Islet of Langerhans (tissue), 1 donor: ENCODE data around the gene AGBL3.
"Not testable (repeated sequence)": the region's sequence is repeated elsewhere in the genome, so short reads cannot be mapped to it uniquely, and the experiment has no call there.

Experiments
- FAIRE-seq: peaks from one replicate; lab custom pipeline; 2011; peaks lifted over from hg19 to GRCh38; lab: Jason Lieb, UNC

The AGBL3 gene

DNA sequence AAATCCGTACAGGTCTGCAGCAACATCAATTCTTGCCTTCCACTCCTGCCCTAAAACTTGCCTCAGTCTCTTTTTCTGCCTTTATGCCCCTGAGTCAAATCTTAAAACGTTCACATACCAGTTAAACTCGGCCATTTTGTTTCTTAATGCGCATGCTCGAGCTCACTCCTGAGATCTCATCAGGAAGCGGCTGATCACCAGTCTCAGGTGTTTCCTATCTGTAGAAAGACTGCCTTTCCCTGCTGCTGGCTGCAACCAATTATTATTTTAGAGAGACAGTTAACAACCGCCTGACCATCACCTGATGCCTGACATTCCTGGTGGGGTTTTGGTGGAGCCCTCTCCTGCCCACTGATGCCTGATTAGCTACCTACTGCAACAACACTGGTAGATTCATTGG, 91.3 kb downstream of the AGBL3 start:
- no peak for FAIRE-seq

GRCh38 chr7:135078051-135078450, 91.7 kb downstream of the AGBL3 start:
- no peak for FAIRE-seq

- no peak for FAIRE-seq
Observed at GRCh38 chr7:135079068-135079467, 92.8 kb downstream of the AGBL3 start.

- FAIRE-seq, result no peak
Observed at GRCh38 chr7:135083005-135083404, 96.7 kb downstream of the AGBL3 start.

DNA sequence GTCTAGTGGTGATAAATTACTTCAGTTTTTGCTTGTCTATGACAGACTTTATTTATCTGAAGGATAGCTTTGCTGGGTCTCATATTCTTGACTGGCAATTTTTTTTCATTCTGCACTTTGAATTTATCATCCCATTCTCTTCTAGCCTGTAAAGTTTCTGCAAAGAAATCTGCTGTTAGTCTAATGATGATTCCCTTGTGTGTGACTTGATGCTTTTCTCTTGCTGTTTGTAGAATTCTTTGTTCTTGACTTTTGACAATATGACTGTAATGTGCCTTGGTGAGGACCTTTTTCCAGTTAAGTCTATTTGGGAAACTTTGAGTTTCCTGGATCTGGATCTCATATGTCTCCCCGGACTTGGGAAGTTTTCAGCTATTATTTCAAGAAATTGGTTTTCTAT, 102.3 kb downstream of the AGBL3 start:
- FAIRE-seq, result no peak

DNA sequence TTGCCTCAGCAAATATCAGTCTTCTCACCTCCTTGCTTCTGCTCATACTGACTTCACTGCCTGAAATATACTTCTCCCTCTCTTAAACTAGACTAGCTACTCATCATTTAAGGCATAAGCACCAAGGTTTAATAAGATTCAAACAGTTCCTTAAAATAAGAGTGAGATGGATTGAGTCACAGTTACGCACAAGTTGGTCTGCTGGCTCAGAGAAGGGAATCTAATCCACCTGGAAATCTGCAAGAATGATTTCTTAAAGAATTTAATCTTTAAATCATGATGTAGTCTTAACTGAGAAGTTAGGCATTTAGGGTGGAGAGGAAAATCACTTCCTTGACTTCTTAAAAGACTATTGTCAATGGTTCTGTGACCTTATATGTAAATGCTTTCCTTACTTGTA, 105.4 kb downstream of the AGBL3 start:
- no peak for FAIRE-seq

DNA sequence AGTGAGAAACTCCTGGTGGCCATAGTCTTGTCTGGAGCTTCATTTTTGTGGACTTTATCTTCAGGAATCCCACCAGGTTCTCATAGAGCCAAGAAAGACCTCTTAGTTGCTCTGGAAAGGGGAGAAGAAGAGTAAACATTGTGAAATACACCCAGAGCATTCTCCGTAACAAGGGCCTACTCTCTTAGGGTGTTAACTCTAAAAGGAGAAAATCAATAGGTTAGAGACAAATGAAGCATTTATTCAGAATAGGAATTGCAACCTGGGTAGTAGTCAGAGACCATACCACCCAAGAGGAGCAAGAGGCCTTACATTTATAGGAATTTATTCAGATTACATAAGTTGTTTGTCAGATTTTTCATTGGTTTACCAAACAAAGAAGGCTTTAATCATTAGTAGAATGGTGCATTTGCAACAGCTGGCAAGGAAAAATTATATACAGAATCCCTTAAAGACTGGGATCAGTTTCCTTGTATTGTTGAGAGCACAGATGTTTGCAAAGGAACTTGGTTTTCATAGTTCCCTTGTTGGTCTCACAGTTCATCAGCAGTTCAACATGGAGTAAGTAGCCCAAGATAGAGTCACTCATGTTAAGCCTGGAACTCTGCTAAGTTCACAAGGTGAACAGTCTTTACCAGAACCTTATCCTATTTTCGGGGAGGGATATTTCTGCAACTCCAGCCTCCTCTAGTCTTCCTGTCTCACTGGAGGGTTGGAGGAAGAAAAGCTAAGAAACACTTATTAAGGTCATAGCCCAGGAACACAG, 108.3 kb downstream of the AGBL3 start:
- no peak for FAIRE-seq

- no peak for FAIRE-seq
Observed at GRCh38 chr7:135095450-135095849, 109.1 kb downstream of the AGBL3 start.

DNA sequence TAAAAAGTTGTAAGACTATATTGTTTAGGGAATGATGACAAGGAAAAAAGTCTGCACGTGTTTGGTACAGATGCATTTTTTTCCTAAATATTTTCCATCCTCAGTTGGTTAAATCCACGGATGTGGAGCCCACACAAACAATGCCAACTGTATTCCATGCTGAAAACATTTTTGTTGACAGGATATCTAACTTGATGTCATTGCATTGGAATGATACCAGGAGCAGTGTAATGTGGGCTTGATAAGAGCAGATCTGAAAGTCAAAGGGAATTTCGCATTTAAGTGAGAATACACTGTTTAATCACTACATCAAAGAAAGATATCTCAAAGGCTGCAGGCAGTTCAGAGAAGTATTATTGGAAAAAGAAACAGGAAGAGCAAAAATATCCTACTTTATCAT, 112.1 kb downstream of the AGBL3 start:
- no peak for FAIRE-seq

DNA sequence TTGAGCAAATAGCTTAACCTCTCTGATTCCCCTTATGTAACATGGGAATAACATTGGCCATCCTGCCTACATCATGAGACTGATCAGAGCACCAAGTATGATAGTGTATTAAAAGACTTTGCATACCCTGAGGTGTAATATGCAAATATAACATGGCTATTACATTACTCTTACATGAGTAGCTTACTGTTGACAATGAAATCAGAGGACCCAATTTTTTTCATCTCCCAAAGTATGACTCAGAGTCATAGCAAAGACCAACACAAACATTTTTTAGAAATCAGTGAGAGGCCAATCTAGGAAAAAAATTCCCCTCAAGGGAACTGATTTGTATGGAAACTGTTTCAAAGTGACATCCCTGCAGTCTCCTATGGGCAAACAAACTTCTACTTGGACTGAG, 114.5 kb downstream of the AGBL3 start:
- FAIRE-seq, result no peak

DNA sequence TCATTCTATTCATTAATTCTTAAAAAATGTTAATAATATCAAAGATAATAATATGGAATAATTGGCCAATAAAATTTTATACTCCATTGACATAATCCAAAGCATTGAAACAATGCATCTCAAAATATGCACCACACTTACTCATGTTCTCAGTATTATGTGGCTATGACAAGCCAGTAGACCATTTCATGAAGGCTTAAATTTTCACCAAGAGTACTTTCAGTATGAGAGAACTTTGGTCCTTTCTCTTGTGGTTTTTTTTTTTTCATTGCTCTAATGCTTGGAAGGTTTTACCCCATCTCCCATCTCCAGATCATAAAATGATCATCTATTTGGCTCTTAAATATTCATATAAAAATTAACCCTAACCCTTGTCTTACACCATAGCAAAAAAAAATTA, 116.1 kb downstream of the AGBL3 start:
- FAIRE-seq, result no peak

GRCh38 chr7:135109562-135109961, 123.3 kb downstream of the AGBL3 start:
- no peak for FAIRE-seq

GRCh38 chr7:135109976-135110375, 123.7 kb downstream of the AGBL3 start:
- no peak for FAIRE-seq

DNA sequence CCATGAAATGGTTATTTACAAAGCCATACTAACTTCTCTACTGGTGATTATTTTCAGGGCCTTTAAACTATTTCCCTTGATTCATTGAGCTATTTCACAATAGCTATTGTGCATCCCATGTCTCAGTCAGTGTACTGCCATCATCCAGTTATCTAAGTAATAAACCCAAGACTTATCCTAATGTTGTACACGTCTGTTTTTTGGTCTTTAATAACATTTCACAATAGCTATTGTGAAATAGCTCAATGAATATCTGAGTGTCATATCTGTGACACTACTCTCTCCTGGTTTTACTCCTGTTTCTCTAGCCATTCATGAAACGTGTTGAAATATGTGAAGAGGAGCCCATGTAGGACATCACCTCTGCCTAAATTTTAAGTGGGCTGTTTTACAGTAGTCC, 125.1 kb downstream of the AGBL3 start:
- no peak for FAIRE-seq

DNA sequence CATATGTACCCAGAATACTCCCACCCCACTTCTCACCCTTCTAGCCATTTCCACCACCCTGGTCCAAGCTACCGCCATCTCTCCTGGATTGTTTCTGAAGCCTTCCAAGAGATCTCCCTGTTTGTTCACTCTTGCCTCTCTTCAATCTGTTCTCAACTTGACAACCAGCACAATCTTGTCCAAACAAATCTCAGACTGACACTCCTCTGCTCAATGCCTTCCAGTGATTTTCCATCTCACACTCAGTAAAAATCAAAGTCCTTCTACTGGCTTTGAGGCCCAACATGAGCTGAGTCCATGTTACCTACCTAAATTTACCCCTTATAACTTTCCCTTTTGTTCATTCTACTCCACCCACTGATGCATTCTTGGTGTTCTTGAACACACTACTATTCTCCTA, 128.3 kb downstream of the AGBL3 start:
- no peak for FAIRE-seq

DNA sequence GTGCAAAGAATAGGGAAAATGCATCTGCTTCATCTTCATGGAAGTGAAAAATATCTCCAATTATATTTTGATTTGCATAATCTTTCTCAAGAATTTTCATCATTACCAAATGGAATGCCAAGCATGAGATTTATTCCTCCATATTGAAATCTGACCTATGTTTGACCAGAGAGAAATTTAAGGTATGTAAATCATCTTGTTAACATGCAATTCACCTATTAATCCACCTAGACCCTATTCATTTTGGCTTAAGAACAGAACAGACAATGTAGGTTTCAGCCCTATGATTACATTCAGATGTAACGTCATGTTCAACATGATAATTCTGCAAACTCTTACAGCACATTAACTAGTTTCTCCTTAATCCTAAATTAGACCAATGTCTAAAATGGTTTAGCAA, 130.8 kb downstream of the AGBL3 start:
- FAIRE-seq, result no peak

DNA sequence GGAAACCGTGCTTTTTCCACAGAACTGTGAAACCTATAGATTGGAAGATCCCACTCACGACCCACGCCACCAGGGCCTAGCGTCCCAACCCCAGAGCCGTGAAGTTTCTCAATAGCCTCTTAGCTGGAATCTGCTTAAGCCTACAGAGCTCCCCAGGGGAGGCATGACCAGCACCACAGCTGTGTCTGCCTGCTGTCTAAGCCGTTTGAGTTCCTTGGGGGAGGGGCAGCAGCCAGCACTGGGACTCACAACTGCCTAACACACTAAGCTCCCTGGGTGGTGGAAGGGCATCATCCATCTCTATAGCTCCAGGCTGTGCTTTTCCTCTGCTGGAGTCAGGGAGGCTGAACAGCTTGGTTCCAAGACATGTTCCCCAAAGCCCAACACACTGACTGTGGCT, 135.6 kb downstream of the AGBL3 start:
- no peak for FAIRE-seq

GRCh38 chr7:135124631-135125030, 138.3 kb downstream of the AGBL3 start:
- not testable (repeated sequence) for FAIRE-seq

DNA sequence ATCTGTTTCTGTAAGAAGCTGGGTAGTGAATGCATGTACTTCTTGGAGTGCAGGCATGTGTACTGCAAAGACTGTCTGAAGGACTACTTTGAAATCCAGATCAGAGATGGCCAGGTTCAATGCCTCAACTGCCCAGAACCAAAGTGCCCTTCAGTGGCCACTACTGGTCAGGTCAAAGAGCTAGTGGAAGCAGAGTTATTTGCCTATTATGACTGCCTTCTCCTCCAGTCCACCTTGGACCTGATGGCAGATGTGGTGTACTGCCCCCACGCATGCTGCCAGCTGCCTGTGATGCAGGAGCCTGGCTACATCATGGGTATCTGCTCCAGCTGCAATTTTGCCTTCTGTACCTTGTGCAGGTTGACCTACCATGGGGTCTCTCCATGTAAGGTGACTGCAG, 142.6 kb downstream of the AGBL3 start:
- no peak for FAIRE-seq

DNA sequence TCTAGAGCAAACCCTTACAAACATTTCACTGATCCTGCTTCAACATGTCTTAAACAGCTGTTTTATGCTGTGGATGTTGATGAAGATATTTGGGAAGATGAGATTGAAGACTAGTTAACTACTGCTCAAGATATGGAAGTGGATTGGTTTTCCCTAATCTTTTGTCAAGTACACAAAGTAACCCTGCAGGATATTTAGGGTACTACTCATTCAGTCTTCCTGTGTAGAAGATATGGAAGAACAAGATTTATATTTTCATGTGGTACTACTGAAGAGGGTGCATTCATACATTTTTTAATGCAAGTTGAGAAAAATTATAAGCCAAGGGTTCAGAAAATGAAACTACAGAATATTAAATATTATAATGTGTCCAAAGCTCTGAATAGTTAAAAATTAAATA, 143.3 kb downstream of the AGBL3 start:
- no peak for FAIRE-seq

DNA sequence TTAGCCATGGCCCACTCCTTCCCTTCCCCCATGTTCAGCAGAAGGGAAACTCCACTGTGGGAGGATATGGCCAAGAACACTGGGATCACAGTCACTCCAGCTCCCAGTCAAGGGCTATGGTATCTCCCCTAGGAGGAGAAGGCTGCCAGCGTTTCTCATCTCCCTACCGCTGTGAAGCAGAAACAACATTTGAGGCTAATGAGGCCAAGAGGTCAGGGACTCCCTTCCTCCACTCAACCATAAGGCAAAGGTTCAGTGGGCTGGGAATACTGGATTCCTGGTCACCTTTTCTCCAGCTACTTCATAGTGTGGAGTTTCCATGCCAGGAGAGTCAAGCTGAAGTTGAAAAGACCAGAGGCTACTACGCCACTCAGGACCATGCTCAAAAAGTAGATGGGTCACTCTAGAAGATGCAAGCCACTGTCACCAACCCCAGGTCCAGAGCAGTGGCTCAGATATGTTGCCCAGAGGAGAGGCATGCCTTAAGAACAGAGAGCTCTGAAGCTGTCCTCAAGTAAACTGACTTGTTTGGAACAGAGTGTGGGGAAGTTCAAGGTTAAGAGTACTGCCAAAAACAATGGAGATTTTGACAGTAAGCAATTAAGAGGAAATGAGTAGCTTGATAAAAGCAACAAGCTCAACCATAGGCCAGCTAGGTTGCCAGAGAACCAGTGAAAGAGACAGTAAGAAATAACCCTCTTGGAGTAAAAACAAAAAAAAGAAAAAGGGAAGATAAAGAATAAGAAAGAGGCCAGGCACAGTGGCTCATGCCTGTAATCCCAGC, 157.8 kb downstream of the AGBL3 start:
- no peak for FAIRE-seq

- FAIRE-seq, result no peak
Observed at GRCh38 chr7:135147341-135147898, 161.1 kb downstream of the AGBL3 start.

GRCh38 chr7:135147899-135148721, 161.8 kb downstream of the AGBL3 start, which contains the start of gene TMEM140:
TMEM140 (plus strand) TSS chr7:135148072; CDS start chr7:135164442, 16,370 bp downstream.
- peak; percentile 82 for FAIRE-seq
